Nephron (organoid): Measurements from ENCODE around the gene SSRP1.
"Not testable (repeated sequence)": the region's sequence is repeated elsewhere in the genome, so short reads cannot be mapped to it uniquely, and the experiment has no call there.

Experiments
- H3K27ac Mint-ChIP-seq, 3 experiments: 2 replicates each; pipeline ENCODE4 v1.8.0; 2020; ENCODE audit warnings: mixed read lengths in 3 of 3, mild to moderate bottlenecking in 2 of 3, moderate library complexity in 1 of 3
- H3K27me3 Mint-ChIP-seq: 2 replicates; pipeline ENCODE4 v1.8.0; 2021; ENCODE audit warnings: low read depth, mild to moderate bottlenecking, moderate library complexity, mixed read lengths
- H3K36me3 Mint-ChIP-seq: 2 replicates; pipeline ENCODE4 v1.8.0; 2020; ENCODE audit warnings: low read depth, mixed read lengths
- H3K4me1 Mint-ChIP-seq: 2 replicates; pipeline ENCODE4 v1.8.0; 2020; ENCODE audit warnings: mixed read lengths
- H3K4me3 Mint-ChIP-seq, 3 experiments: 2 replicates each; pipeline ENCODE4 v1.8.0; 2020; ENCODE audit warnings: mild to moderate bottlenecking in 3 of 3, mixed read lengths in 3 of 3, moderate library complexity in 2 of 3
- H3K9me3 Mint-ChIP-seq: 2 replicates; pipeline ENCODE4 v1.8.0; 2020; ENCODE audit warnings: mixed read lengths
- CTCF ChIP-seq, 3 experiments: fragments of 200-600 bp; sonication (generic); IDR thresholded peaks; one replicate each; pipeline ENCODE4 v1.5.0; 2021; ENCODE audit warnings: antibody characterized with exemption in 3 of 3; ENCODE audit not compliant: unreplicated experiment in 3 of 3

SSRP1 gene

DNA sequence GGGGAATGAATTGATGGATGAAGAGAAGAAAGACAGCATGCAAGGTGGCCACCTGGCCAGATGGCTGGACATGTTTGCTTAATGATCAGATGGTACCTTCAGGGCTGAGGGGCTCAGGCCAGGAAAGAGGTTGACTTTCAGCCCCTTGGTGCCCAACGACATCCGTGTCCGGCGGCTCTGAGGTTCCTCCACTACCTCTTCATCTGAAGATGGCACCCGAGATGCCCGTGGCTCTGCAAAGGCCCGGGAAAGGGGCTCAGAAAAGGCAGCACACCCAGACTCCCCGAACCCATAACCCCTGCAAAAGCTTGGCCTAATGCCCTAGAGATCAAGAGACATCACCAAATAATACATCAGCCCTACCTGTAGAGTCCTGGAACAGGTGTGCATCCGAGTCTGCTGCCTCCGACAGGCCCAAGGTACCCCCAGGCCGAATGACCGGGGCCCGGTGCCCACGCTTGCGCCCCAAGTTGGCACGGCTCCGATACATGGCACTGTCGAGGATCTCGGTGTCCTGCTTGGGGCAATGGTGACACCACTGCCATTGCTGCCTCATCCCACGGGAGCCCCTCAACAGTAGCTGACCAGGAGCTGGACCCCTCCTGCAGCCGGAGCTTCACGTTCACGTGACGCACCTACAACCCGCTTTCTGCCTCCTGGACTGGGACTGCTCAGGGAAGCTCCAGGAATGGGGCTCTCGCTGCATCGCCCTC is 33.8 kb downstream of the SSRP1 start:
- H3K27me3 Mint-ChIP-seq = no peaks in the 10 kb centered on the region
- TF ChIP-seq CTCF (IDR thresholded peaks at IDR 0.05; ENCODE audit: unreplicated experiment in 3 of 3) = no peak
- H3K4me1 Mint-ChIP-seq = peaks cover 17% of the 10 kb centered on the region
- H3K9me3 Mint-ChIP-seq = peaks cover 21% of the 10 kb centered on the region
- no peak overlapping the region for H3K4me3 Mint-ChIP-seq
- H3K27ac Mint-ChIP-seq = no peak overlapping the region
- peaks cover 69% of the 10 kb centered on the region for H3K36me3 Mint-ChIP-seq

- Mint-ChIP-seq H3K4me1 (peaks cover 10% of the 10 kb centered on the region), H3K27ac (no peak overlapping the region)
- TF ChIP-seq CTCF (IDR thresholded peaks at IDR 0.05; ENCODE audit: unreplicated experiment in 3 of 3) = no peak
Observed at GRCh38 chr11:57300785-57301184, 34.9 kb downstream of the SSRP1 start.

DNA sequence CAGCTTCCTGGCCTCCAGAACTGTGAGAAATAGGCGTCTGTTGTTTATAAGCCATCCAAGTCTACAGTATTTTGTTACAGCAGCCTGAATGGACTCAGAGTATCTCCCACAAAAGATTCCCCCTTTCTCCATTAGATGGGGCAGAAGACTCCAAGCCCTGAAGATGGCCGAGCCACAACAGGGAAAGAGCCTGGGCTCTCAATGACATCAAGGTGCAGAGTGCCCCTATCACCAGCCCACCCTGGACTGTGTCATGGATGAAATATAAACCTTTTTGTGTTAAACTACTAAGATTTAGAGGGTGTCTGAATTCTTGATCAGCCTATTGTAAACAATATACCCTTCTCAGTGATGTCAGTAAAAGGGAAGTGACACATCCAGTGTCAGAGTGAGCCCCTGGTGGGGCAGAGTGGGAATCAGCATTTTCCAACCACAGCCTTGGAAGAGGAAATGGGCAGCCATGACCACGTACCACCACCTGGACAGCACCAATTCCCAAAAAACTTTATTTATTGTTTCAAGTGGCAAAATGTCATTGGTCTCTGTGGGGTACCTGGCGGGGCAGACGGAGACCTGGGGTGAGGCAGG is 36.4 kb downstream of the SSRP1 start:
- H3K4me1 Mint-ChIP-seq = peaks cover 14% of the 10 kb centered on the region
- no peak overlapping the region for H3K4me3 Mint-ChIP-seq
- H3K27me3 Mint-ChIP-seq = no peaks in the 10 kb centered on the region
- no peak overlapping the region for H3K27ac Mint-ChIP-seq
- H3K9me3 Mint-ChIP-seq = peaks cover 23% of the 10 kb centered on the region
- H3K36me3 Mint-ChIP-seq = peaks cover 77% of the 10 kb centered on the region
- no peak for TF ChIP-seq CTCF (IDR thresholded peaks at IDR 0.05; ENCODE audit: unreplicated experiment in 3 of 3)

More at GRCh38 chr11:57300785-57301184, 34.9 kb downstream of the SSRP1 start:
- H3K9me3 Mint-ChIP-seq = peaks cover 23% of the 10 kb centered on the region
- no peak overlapping the region for H3K4me3 Mint-ChIP-seq
- H3K27me3 Mint-ChIP-seq = no peaks in the 10 kb centered on the region
- H3K36me3 Mint-ChIP-seq = peaks cover 77% of the 10 kb centered on the region

DNA sequence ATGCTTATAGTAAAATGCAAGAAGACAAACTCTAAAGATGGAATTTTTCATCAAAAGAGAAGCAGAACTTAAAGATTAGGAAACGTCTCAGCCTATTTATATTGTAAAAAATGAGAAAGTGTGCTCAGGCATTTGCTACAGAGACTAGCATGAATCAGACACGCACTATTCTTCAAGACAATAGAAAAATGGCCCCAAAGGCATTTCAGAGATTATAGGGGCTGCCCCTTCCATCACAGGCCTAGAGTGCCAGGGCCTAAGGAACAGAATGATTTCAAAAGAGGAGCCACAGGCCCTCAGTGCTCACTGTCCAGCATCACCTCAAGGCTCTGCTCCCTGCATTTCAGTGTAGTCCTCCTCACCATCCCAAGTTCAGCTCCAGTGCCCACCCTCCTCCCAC is 38.5 kb downstream of the SSRP1 start:
- Mint-ChIP-seq H3K36me3 (peaks cover 61% of the 10 kb centered on the region), H3K4me1 (peaks cover 16% of the 10 kb centered on the region), H3K27ac (no peak overlapping the region), H3K9me3 (peaks cover 23% of the 10 kb centered on the region), H3K27me3 (peaks cover 8% of the 10 kb centered on the region), H3K4me3 (no peak overlapping the region)
- TF ChIP-seq CTCF (IDR thresholded peaks at IDR 0.05; ENCODE audit: unreplicated experiment in 3 of 3) = no peak

- not testable (repeated sequence) for H3K27ac Mint-ChIP-seq, H3K27me3 Mint-ChIP-seq, H3K4me3 Mint-ChIP-seq
- Mint-ChIP-seq H3K4me1 (peaks cover 25% of the 10 kb centered on the region), H3K36me3 (peaks cover 51% of the 10 kb centered on the region), H3K9me3 (peaks cover 23% of the 10 kb centered on the region)
Observed at GRCh38 chr11:57296205-57296604, 39.5 kb downstream of the SSRP1 start.

DNA sequence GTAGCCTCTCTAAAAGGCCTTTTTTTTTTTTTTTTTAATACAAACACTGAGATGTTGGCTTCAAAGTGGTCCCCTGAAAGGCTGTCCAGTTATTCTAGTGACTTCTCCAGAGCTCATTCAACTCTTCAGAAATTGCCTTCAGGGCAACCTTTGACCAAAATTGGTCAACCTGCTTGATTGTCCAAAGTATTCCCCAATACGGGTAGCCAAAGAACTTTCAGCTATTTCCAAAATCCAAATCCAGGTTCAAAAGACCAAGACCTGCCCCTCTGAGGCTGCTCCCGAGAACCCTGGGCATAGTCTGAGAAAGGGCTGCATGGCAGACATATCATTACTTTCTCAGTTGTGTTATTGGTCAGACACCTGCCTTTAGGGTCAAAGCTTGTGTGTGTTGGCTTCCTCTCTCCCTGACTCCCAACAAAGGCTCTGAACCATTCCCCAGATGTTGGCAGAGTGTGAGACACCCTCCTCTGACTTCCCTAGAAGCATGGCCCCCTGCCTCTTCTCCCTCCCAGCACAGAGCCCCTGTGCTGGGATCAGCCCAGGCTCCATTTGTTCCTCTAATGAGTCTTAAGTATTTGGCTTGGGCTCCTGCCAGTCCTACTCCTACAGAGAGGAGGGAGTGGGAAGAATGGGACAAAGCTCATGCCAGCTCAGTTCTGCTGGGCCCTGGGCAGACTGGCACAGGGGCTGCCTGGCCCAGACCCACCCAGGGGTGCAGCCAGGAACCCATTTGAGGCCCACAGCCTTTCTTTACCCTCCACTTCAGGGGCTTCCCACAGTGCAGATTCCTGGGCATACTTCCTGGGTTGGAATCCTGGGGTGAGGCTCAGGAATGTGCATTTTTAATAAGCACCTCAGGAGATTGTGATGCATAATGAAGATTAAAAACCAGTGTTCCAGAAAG is 41.2 kb downstream of the SSRP1 start:
- TF ChIP-seq CTCF (IDR thresholded peaks at IDR 0.05; ENCODE audit: unreplicated experiment in 3 of 3) = no peak
- H3K4me1 Mint-ChIP-seq = peaks cover 39% of the 10 kb centered on the region
- peaks cover 34% of the 10 kb centered on the region for H3K36me3 Mint-ChIP-seq
- H3K27ac Mint-ChIP-seq = peak overlapping the region; percentile 74 to 88 (median 76)
- H3K4me3 Mint-ChIP-seq = peak overlapping the region; percentile 7 to 56 (median 50)
- H3K27me3 Mint-ChIP-seq = peaks cover 8% of the 10 kb centered on the region
- H3K9me3 Mint-ChIP-seq = peaks cover 21% of the 10 kb centered on the region
